Panc1 (cell line): Measurements from ENCODE around the gene SUPV3L1.

Experiments used
- POLR2AphosphoS5 ChIP-seq: IDR thresholded peaks from 2 replicates; pipeline ENCODE4 v1.6.1; 2012; ENCODE audit warnings: mild to moderate bottlenecking, low read depth, low read length, moderate library complexity
- REST ChIP-seq, 2 experiments: IDR thresholded peaks; 2 replicates each; pipeline ENCODE4 v1.6.1; 2011 to 2012; ENCODE audit warnings: low read depth in 2 of 2, control low read depth in 1 of 2, low read length in 1 of 2, mild to moderate bottlenecking in 1 of 2, moderate library complexity in 1 of 2; ENCODE audit not compliant: insufficient read depth in 1 of 2

- no peak for TF ChIP-seq POLR2AphosphoS5
- no peak for TF ChIP-seq REST (IDR thresholded peaks at IDR 0.05; ENCODE audit: insufficient read depth in 1 of 2, low read depth in 2 of 2, low read length in 1 of 2)
Measured at GRCh38 chr10:69248117-69248730, 68.2 kb downstream of the SUPV3L1 start.
